Natural killer cell (primary cell): ENCODE results near the gene RAB3B. TPM values are rescaled to one million over a fixed set of nuclear protein-coding genes. Genes with fewer than 3 reads are reported as not detected.

Experiments
- ATAC-seq, 3 donors: fragments of 150-1000 bp in 2 of 3; fragments of 200-7000 bp in 1 of 3; cut with Tn5 transposase; 1 replicate in 1 of 3; 2 replicates in 2 of 3; pipeline ENCODE4 v1.10.0; 2021; ENCODE audit warnings: mild to moderate bottlenecking in 2 of 3, moderate library complexity in 2 of 3
- DNase-seq, 2 donors: peaks; one replicate each; pipeline versions ENCODE4 v3.0.0 to v3.0.0-alpha.2; 2013 to 2021; ENCODE audit warnings: mixed read lengths in 1 of 2
- H3K27ac ChIP-seq: one replicate; pipeline ENCODE4 v1.5.1; 2013; ENCODE audit warnings: mild to moderate bottlenecking, low read length
- H3K27me3 ChIP-seq: one replicate; pipeline ENCODE4 v1.6.1; 2013; ENCODE audit warnings: low read length; ENCODE audit not compliant: control insufficient read depth, insufficient read depth
- H3K36me3 ChIP-seq: one replicate; pipeline ENCODE4 v1.6.1; 2013; ENCODE audit warnings: low read length; ENCODE audit not compliant: control insufficient read depth, insufficient read depth
- H3K4me1 ChIP-seq: one replicate; pipeline ENCODE4 v1.6.1; 2013; ENCODE audit warnings: low read length; ENCODE audit not compliant: control insufficient read depth, insufficient read depth
- H3K4me3 ChIP-seq: one replicate; pipeline ENCODE4 v1.5.1; 2013; ENCODE audit warnings: low read length
- H3K9me3 ChIP-seq: one replicate; pipeline ENCODE4 v1.6.1; 2013; ENCODE audit warnings: low read length; ENCODE audit not compliant: control insufficient read depth, insufficient read depth
- H3K27ac Mint-ChIP-seq, 2 donors: one replicate each; pipeline ENCODE4 v1.8.0; 2022; ENCODE audit warnings: mild to moderate bottlenecking in 2 of 2, mixed read lengths in 2 of 2, moderate library complexity in 1 of 2
- H3K27me3 Mint-ChIP-seq, 2 donors: one replicate each; pipeline ENCODE4 v1.8.0; 2022; ENCODE audit warnings: low read depth in 2 of 2, mixed read lengths in 2 of 2
- H3K36me3 Mint-ChIP-seq: one replicate; pipeline ENCODE4 v1.8.0; 2022; ENCODE audit warnings: mixed read lengths
- H3K4me1 Mint-ChIP-seq, 2 donors: one replicate each; pipeline ENCODE4 v1.8.0; 2022; ENCODE audit warnings: mixed read lengths in 2 of 2
- H3K4me3 Mint-ChIP-seq: one replicate; pipeline ENCODE4 v1.8.0; 2022; ENCODE audit warnings: mild to moderate bottlenecking, moderate library complexity, mixed read lengths
- H3K9me3 Mint-ChIP-seq, 2 donors: one replicate each; pipeline ENCODE4 v1.8.0; 2022; ENCODE audit warnings: mixed read lengths in 2 of 2
- CTCF ChIP-seq: fragments of 200-600 bp; IDR thresholded peaks from one replicate; pipeline ENCODE4 v1.8.0; 2022; ENCODE audit warnings: antibody characterized with exemption
- WGBS: methylation state at CpG from one replicate; pipeline ENCODE4 v1.1.7; 2013; ENCODE audit warnings: missing lambda C conversion rate; ENCODE audit not compliant: insufficient coverage; 5-methylcytosine and 5-hydroxymethylcytosine counted together
- intact Hi-C: fragments of 100-400 bp; cut with micrococcal nuclease; formaldehyde crosslinking; loops from one replicate; pipeline ENCODE4 v1.14.2; 2022
- total RNA-seq, 4 donors: library from RNA; stranded (reverse); fragments of 120-200 nt in 1 of 4; gene quantifications; one replicate each; pipeline versions ENCODE4 v1.2.3 to v1.2.4, GENCODE V29; 2013 to 2022

RAB3B gene
- total RNA-seq, 3 donors from 2014 or later (not counting 1 experiment from before 2014, with no cell fraction given): 0.03 TPM; not detected in 2

- Mint-ChIP-seq H3K27ac (no peak overlapping the region), H3K36me3 (no peaks in the 10 kb centered on the region), H3K27me3 (peaks cover 9 to 19% of the 10 kb centered on the region in 2 donors), H3K9me3 (no peaks in the 10 kb centered on the region), H3K4me3 (no peak overlapping the region), H3K4me1 (no peaks in the 10 kb centered on the region)
- TF ChIP-seq CTCF: no peak
- no peaks in the 10 kb centered on the region for H3K36me3 ChIP-seq
- intact Hi-C loops: no loop called here
- H3K9me3 ChIP-seq: no peaks in the 10 kb centered on the region
- H3K27me3 ChIP-seq: no peaks in the 10 kb centered on the region
- no peak overlapping the region for H3K4me3 ChIP-seq
- no peak overlapping the region for H3K27ac ChIP-seq
- no peaks in the 10 kb centered on the region for H3K4me1 ChIP-seq
- ATAC-seq: no peak
- DNase-seq: no peak
Measured at GRCh38 chr1:51930329-51930728, 60.2 kb downstream of the RAB3B start.

GRCh38 chr1:51928896-51929295 is 61.6 kb downstream of the RAB3B start:
- ATAC-seq: no peak
- Histone ChIP-seq H3K9me3 (no peaks in the 10 kb centered on the region), H3K27ac (no peak overlapping the region), H3K4me1 (no peaks in the 10 kb centered on the region), H3K27me3 (no peaks in the 10 kb centered on the region), H3K4me3 (no peak overlapping the region), H3K36me3 (no peaks in the 10 kb centered on the region)
- H3K4me1 Mint-ChIP-seq: no peaks in the 10 kb centered on the region
- DNase-seq: no peak
- H3K27me3 Mint-ChIP-seq: peaks cover 7 to 15% of the 10 kb centered on the region in 2 donors
- H3K27ac Mint-ChIP-seq: no peak overlapping the region
- no peaks in the 10 kb centered on the region for H3K9me3 Mint-ChIP-seq
- no peak overlapping the region for H3K4me3 Mint-ChIP-seq
- WGBS: no CpG with 5 or more reads among the region's 1 CpG
- no peak for TF ChIP-seq CTCF
- intact Hi-C loops: no loop called here
- no peaks in the 10 kb centered on the region for H3K36me3 Mint-ChIP-seq

- ATAC-seq: no peak
Measured at GRCh38 chr1:51927029-51927428, 63.5 kb downstream of the RAB3B start.

More at GRCh38 chr1:51927029-51927428, 63.5 kb downstream of the RAB3B start:
- no peaks in the 10 kb centered on the region for H3K9me3 ChIP-seq
- no peak overlapping the region for H3K27ac ChIP-seq
- Mint-ChIP-seq H3K27me3 (peaks cover 4 to 7% of the 10 kb centered on the region in 2 donors), H3K36me3 (no peaks in the 10 kb centered on the region), H3K4me3 (no peak overlapping the region), H3K4me1 (no peaks in the 10 kb centered on the region), H3K27ac (no peak overlapping the region), H3K9me3 (no peaks in the 10 kb centered on the region)
- WGBS: 75% methylated on average over 1 of the region's 2 CpGs
- no peak for TF ChIP-seq CTCF
- H3K36me3 ChIP-seq: no peaks in the 10 kb centered on the region
- no peak overlapping the region for H3K4me3 ChIP-seq
- H3K4me1 ChIP-seq: no peaks in the 10 kb centered on the region
- H3K27me3 ChIP-seq: no peaks in the 10 kb centered on the region
- intact Hi-C loops: no loop called here
- no peak for DNase-seq
